HepG2 (cell line): ENCODE results near the gene FSD1. TPM values are rescaled to one million over a fixed set of nuclear protein-coding genes. Genes with fewer than 3 reads are reported as not detected.

Experiments used
- ATAC-seq: fragments of 200-7000 bp; cut with Tn5 transposase; 3 replicates; pipeline ENCODE4 v1.9.1; 2020; ENCODE audit warnings: mild to moderate bottlenecking, moderate library complexity
- BruUV-seq: library from RNA; stranded (reverse); fragments of 400-500 nt; replicated peaks from 2 replicates; lab custom pipeline; 2021; lab: Mats Ljungman, UMichigan
- CTCF ChIA-PET: fragments of 300-600 bp; formaldehyde crosslinking; extraction: SDS; loops from one replicate; lab custom pipeline; 2021; ENCODE audit warnings: low total read pairs, inconsistent platforms, low intra/inter-chr PET ratio; lab: Yijun Ruan, JAX
- POLR2A ChIA-PET: fragments of 350-600 bp; sonication (Branson Sonifier 250); formaldehyde crosslinking; loops from one replicate; lab custom pipeline; 2020; ENCODE audit warnings: antibody characterized with exemption, inconsistent platforms; lab: Yijun Ruan, JAX
- DNase-seq: peaks from one replicate; pipeline ENCODE4 v3.0.0-alpha.2; 2015; ENCODE audit warnings: low spot score
- FAIRE-seq: peaks from 3 replicates; lab custom pipeline; 2011; peaks lifted over from hg19 to GRCh38; lab: Jason Lieb, UNC
- H2AFZ ChIP-seq: one replicate; pipeline ENCODE4 v1.6.1; 2011; ENCODE audit warnings: low read length, inconsistent platforms
- H3K27ac ChIP-seq: fragments of 300-600 bp; 3 replicates; pipeline ENCODE4 v1.8.0; 2011; ENCODE audit warnings: mixed run types, mild to moderate bottlenecking, mixed read lengths, low read length, inconsistent platforms; ENCODE audit not compliant: insufficient read depth; ENCODE audit errors: extremely low read length
- H3K27me3 ChIP-seq, 2 experiments: fragments of 200-600 bp in 1 of 2; 2 replicates in 1 of 2; 3 replicates in 1 of 2; pipeline versions ENCODE4 v1.6.0 to v1.8.0; 2011; ENCODE audit warnings: low read length in 2 of 2, mild to moderate bottlenecking in 2 of 2, moderate library complexity in 2 of 2, inconsistent platforms in 1 of 2; ENCODE audit not compliant: insufficient read depth in 2 of 2, control insufficient read depth in 1 of 2
- H3K36me3 ChIP-seq, 2 experiments: fragments of 200-600 bp in 1 of 2; replicated peaks in 1 of 2; 2 replicates in 1 of 2; 3 replicates in 1 of 2; pipeline versions ENCODE4 v1.5.1 to v1.8.0; 2011; ENCODE audit warnings: low read length in 2 of 2, inconsistent platforms in 1 of 2; ENCODE audit not compliant: insufficient read depth in 2 of 2, control insufficient read depth in 1 of 2
- H3K4me1 ChIP-seq: 2 replicates; pipeline ENCODE4 v1.5.1; 2012; ENCODE audit warnings: low read length, inconsistent platforms; ENCODE audit not compliant: insufficient read depth
- H3K4me2 ChIP-seq: 2 replicates; pipeline ENCODE4 v1.6.0; 2011; ENCODE audit warnings: low read depth, low read length, inconsistent platforms
- H3K4me3 ChIP-seq, 3 experiments: fragments of 200-600 bp in 1 of 3; sonication (generic), shearing (Covaris generic) in 1 of 3; replicated peaks in 1 of 3; 2 replicates each; pipeline ENCODE4 v1.5.1; 2011 to 2016; ENCODE audit warnings: low read length in 3 of 3, inconsistent platforms in 2 of 3, low read depth in 2 of 3, mild to moderate bottlenecking in 2 of 3, control low read depth in 1 of 3, mixed read lengths in 1 of 3; ENCODE audit not compliant: insufficient read depth in 1 of 3
- H3K79me2 ChIP-seq: one replicate; pipeline ENCODE4 v1.6.1; 2011; ENCODE audit warnings: low read length, inconsistent platforms; ENCODE audit not compliant: insufficient read depth
- H3K9ac ChIP-seq: 2 replicates; pipeline ENCODE4 v1.6.0; 2011; ENCODE audit warnings: mild to moderate bottlenecking, low read depth, low read length, inconsistent platforms; ENCODE audit not compliant: insufficient read depth
- H3K9me3 ChIP-seq: 2 replicates; pipeline ENCODE4 v1.5.1; 2012; ENCODE audit warnings: mild to moderate bottlenecking, low read length
- H4K20me1 ChIP-seq: 2 replicates; pipeline ENCODE4 v1.6.0; 2011; ENCODE audit warnings: inconsistent platforms, mild to moderate bottlenecking, low read length, moderate library complexity; ENCODE audit not compliant: insufficient read depth
- YY1 ChIP-seq: IDR thresholded peaks from 2 replicates; pipeline ENCODE4 v1.6.1; 2011; ENCODE audit warnings: low read length, low read depth, moderate library complexity, mild to moderate bottlenecking; ENCODE audit not compliant: insufficient read depth, insufficient replicate concordance
- ZNF430 ChIP-seq: sonication (generic); formaldehyde crosslinking; IDR thresholded peaks from 2 replicates; pipeline ENCODE4 v1.9.0; 2021; ENCODE audit warnings: mild to moderate bottlenecking, missing genetic modification reagents
- ZNF577 ChIP-seq: sonication (generic); formaldehyde crosslinking; IDR thresholded peaks from 2 replicates; pipeline ENCODE4 v1.4.0; 2020; ENCODE audit warnings: mild to moderate bottlenecking, low read depth, missing genetic modification reagents, borderline replicate concordance
- ZNF629 ChIP-seq: sonication (generic); formaldehyde crosslinking; conservative IDR thresholded peaks from 2 replicates; pipeline ENCODE4 v1.5.0; 2020; ENCODE audit warnings: missing genetic modification reagents
- ZNF75D ChIP-seq: sonication (generic); formaldehyde crosslinking; IDR thresholded peaks from 2 replicates; pipeline ENCODE4 v1.8.1; 2023; ENCODE audit warnings: missing genetic modification reagents, mild to moderate bottlenecking, borderline replicate concordance
- WGBS: methylation state at CpG from one replicate; pipeline ENCODE4 v1.1.6; 2017; ENCODE audit warnings: low lambda C conversion rate; 5-methylcytosine and 5-hydroxymethylcytosine counted together
- in situ Hi-C: cut with HindIII; loops from 2 replicates; pipeline ENCODE4 v1.10.0; 2017; ENCODE audit warnings: low pct_unique_long_range_greater_than_20kb; ENCODE audit not compliant: extremely low pct_ligation_motif_present
- intact Hi-C: fragments of 100-400 bp; cut with micrococcal nuclease; formaldehyde crosslinking; loops from one replicate; pipeline ENCODE4 v1.10.0; 2022; ENCODE audit not compliant: unreplicated experiment
- polyA plus RNA-seq, 8 experiments: library from polyadenylated mRNA; depleted of rRNA in 3 of 8; stranded (reverse) in 7 of 8; unstranded in 1 of 8; fragments of >200 nt; fragmentation: Illumina TruSeq in 4 of 8; extraction: Trizol in 4 of 8; gene quantifications; 2 replicates each; pipeline versions ENCODE4 v1.2.1 to v1.2.3, GENCODE V29; 2011 to 2016; ENCODE audit warnings: low read depth in 4 of 8, missing spikeins in 1 of 8, mixed read lengths in 1 of 8; ENCODE audit not compliant: insufficient read depth in 1 of 8
- total RNA-seq, 5 experiments: library from RNA; depleted of rRNA; stranded (reverse); fragments of >200 nt; fragmentation: Illumina TruSeq; extraction: Trizol; gene quantifications; 2 replicates each; pipeline ENCODE4 v1.2.3, GENCODE V29; 2016; ENCODE audit warnings: low read depth in 1 of 5
- TF ChIP-seq, protein P1 (sequence below): sonication (generic); formaldehyde crosslinking; IDR thresholded peaks from 2 replicates; pipeline ENCODE4 v1.4.0; 2020; ENCODE audit warnings: mild to moderate bottlenecking, missing genetic modification reagents

FSD1 gene
- total and polyA plus RNA-seq, 2 of the 13 experiments (the other 11 are each of a cell fraction or from before 2014, with no cell fraction given): 0.29 to 0.66 TPM

DNA sequence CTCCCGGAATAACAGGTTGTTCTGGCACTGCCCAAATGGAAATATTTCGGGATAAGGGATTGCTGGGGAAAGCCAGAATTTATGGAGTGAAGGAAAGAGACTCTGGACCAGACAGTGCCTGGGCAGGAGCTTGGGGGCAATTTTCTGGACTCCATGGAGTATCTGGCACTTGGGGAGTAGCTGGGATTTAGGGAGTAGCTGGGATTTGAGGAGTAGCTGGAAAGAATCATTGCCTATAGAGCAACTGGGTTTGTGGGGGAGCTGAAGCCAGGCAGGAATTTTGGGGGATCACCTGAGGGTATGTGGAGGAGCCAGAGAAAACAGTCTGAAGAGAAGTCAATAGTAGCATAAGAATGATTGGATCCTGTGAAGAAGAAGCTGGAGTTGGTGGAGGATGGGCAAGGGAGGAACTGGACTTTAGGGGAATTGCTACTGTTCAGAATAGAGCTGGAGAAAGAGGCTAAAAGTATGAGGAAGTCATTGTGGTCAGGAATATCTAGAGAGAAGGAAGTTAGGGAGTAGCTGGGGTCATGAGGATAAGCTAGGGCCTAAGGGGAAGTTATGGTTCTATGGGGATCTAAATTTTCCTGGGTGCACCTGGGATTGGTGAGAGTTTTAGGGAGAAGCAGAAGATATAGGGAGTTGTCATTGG is 14.8 kb downstream of the FSD1 start (continued):
- no peak for TF ChIP-seq YY1
- TF ChIP-seq, all 625 proteins: peak for 0

DNA sequence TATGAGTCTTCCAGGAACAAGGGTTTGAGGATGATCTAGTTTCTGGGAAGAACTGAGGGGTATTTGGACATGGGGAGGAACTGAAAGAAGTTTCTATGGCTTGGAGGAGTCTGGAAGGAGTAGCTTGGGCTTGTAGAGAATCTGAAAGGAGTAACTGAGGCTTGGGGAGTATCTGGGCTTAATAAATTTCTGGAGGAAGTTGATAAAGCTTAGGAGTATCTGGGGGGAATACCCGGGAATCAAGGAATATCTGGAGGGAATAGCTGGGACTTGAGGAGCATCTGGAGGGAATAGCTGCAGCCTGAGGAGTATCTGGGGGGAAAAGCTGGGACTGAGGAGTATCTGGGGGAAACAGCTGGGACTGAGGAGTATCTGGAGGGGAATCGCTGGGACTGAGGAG is 16.0 kb downstream of the FSD1 start:
- no peak overlapping the region for H3K9ac ChIP-seq
- intact Hi-C loops (no loop called here), in situ Hi-C loops (no loop called here)
- H2AFZ ChIP-seq: no peak overlapping the region
- no peak overlapping the region for H3K27ac ChIP-seq
- ATAC-seq: no peak
- no peaks in the 10 kb centered on the region for H3K27me3 ChIP-seq
- POLR2A ChIA-PET: interaction anchor here (3.0 to 4.1 kb wide), 2 partner anchors 10 to 23 kb away, joined by 17 to 22 read pairs; partner anchors contain the start of gene MPND
- no peaks in the 10 kb centered on the region for H3K36me3 ChIP-seq
- TF ChIP-seq ZNF577 (CRISPR knock-in tag) (no peak), ZNF629 (no peak), ZNF430 (CRISPR knock-in tag) (no peak), ZNF75D (CRISPR knock-in tag) (no peak)
- TF ChIP-seq, protein P1, sequence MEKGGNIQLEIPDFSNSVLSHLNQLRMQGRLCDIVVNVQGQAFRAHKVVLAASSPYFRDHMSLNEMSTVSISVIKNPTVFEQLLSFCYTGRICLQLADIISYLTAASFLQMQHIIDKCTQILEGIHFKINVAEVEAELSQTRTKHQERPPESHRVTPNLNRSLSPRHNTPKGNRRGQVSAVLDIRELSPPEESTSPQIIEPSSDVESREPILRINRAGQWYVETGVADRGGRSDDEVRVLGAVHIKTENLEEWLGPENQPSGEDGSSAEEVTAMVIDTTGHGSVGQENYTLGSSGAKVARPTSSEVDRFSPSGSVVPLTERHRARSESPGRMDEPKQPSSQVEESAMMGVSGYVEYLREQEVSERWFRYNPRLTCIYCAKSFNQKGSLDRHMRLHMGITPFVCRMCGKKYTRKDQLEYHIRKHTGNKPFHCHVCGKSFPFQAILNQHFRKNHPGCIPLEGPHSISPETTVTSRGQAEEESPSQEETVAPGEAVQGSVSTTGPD (CRISPR knock-in tag): no peak
- H3K79me2 ChIP-seq: no peaks in the 10 kb centered on the region
- BruUV-seq: no TSS peak
- H3K4me2 ChIP-seq: no peak overlapping the region
- WGBS: 10% methylated on average over 2 of the region's 2 CpGs
- no peaks in the 10 kb centered on the region for H3K4me1 ChIP-seq
- no peaks in the 10 kb centered on the region for H3K9me3 ChIP-seq
- no peak for DNase-seq
- H3K4me3 ChIP-seq: no peak overlapping the region
- no peak for FAIRE-seq
- CTCF ChIA-PET: no interaction called here
- no peaks in the 10 kb centered on the region for H4K20me1 ChIP-seq
